GM23338 (cell line): ENCODE data around the gene SLC22A14. TPM values are rescaled to one million over a fixed set of nuclear protein-coding genes. Genes with fewer than 3 reads are reported as not detected.

Source experiments
- ATAC-seq: fragments of 200-7000 bp; cut with Tn5 transposase; 3 replicates; pipeline ENCODE4 v1.9.1; 2020
- DNase-seq: peaks from one replicate; pipeline ENCODE4 v3.0.0-alpha.2; 2015; ENCODE audit warnings: low spot score
- H2AFZ ChIP-seq: fragments of 200-600 bp; sonication (generic); 2 replicates; pipeline ENCODE4 v1.8.0; 2016; ENCODE audit warnings: antibody characterized with exemption, mild to moderate bottlenecking, moderate library complexity
- H3F3A ChIP-seq: fragments of 200-600 bp; sonication (generic); replicated peaks from 2 replicates; pipeline ENCODE4 v1.8.0; 2017; ENCODE audit warnings: antibody characterized with exemption, mixed run types, low read depth
- H3K27ac ChIP-seq: fragments of 200-600 bp; sonication (generic); 2 replicates; pipeline ENCODE4 v1.6.1; 2016; ENCODE audit warnings: low read depth
- H3K27me3 ChIP-seq: fragments of 200-600 bp; sonication (generic); 2 replicates; pipeline ENCODE4 v1.8.0; 2016; ENCODE audit warnings: mild to moderate bottlenecking, mixed run types, moderate library complexity; ENCODE audit not compliant: insufficient read depth
- H3K36me3 ChIP-seq: fragments of 200-600 bp; sonication (generic); 2 replicates; pipeline ENCODE4 v1.8.0; 2016; ENCODE audit warnings: mild to moderate bottlenecking; ENCODE audit not compliant: insufficient read depth
- H3K4me1 ChIP-seq: fragments of 200-600 bp; sonication (generic); 2 replicates; pipeline ENCODE4 v1.8.0; 2016; ENCODE audit warnings: mild to moderate bottlenecking, moderate library complexity; ENCODE audit not compliant: insufficient read depth
- H3K4me2 ChIP-seq: fragments of 200-600 bp; sonication (generic); 2 replicates; pipeline ENCODE4 v1.7.1; 2017; ENCODE audit warnings: mixed run types
- H3K4me3 ChIP-seq: fragments of 200-600 bp; sonication (generic); 2 replicates; pipeline ENCODE4 v1.6.1; 2016; ENCODE audit warnings: mixed run types
- H3K79me2 ChIP-seq: fragments of 200-600 bp; sonication (generic); replicated peaks from 2 replicates; pipeline ENCODE4 v1.8.0; 2017; ENCODE audit warnings: mild to moderate bottlenecking; ENCODE audit not compliant: insufficient read depth
- H3K9me2 ChIP-seq: fragments of 200-600 bp; sonication (generic); 2 replicates; pipeline ENCODE4 v1.8.0; 2017; ENCODE audit not compliant: insufficient read depth
- H4K20me1 ChIP-seq: fragments of 200-600 bp; sonication (generic); replicated peaks from 2 replicates; pipeline ENCODE4 v1.8.0; 2017; ENCODE audit warnings: mild to moderate bottlenecking; ENCODE audit not compliant: insufficient read depth
- H3K27ac Mint-ChIP-seq: 2 replicates; pipeline ENCODE4 v1.8.0; 2020; ENCODE audit warnings: inconsistent platforms, mild to moderate bottlenecking, moderate library complexity, mixed read lengths
- H3K27me3 Mint-ChIP-seq: 3 replicates; pipeline ENCODE4 v1.8.0; 2022; ENCODE audit warnings: low read depth, mild to moderate bottlenecking, moderate library complexity, mixed read lengths, inconsistent platforms; ENCODE audit not compliant: insufficient read depth, poor library complexity
- H3K36me3 Mint-ChIP-seq: 3 replicates; pipeline ENCODE4 v1.8.0; 2021; ENCODE audit warnings: low read depth, mild to moderate bottlenecking, inconsistent platforms, moderate library complexity, mixed read lengths
- H3K4me1 Mint-ChIP-seq: 3 replicates; pipeline ENCODE4 v1.8.0; 2020; ENCODE audit warnings: mild to moderate bottlenecking, inconsistent platforms, mixed read lengths
- H3K4me3 Mint-ChIP-seq: 3 replicates; pipeline ENCODE4 v1.8.0; 2021; ENCODE audit warnings: moderate library complexity, mild to moderate bottlenecking, inconsistent platforms, mixed read lengths
- H3K9me3 Mint-ChIP-seq: 3 replicates; pipeline ENCODE4 v1.8.0; 2020; ENCODE audit warnings: moderate library complexity, mild to moderate bottlenecking, inconsistent platforms, mixed read lengths
- CREB1 ChIP-seq: fragments of 250-450 bp; sonication (Bioruptor Pico); IDR thresholded peaks from 2 replicates; pipeline ENCODE4 v1.5.0; 2020; ENCODE audit warnings: low read depth, mild to moderate bottlenecking, moderate library complexity
- CTCF ChIP-seq, 2 experiments: fragments of 200-600 bp in 1 of 2; sonication (generic) in 1 of 2; conservative IDR thresholded peaks; 2 replicates each; pipeline versions ENCODE4 v1.5.1 to v1.6.1; 2016 to 2017; ENCODE audit warnings: antibody characterized with exemption in 2 of 2, low read depth in 2 of 2, mild to moderate bottlenecking in 2 of 2, moderate library complexity in 1 of 2
- ETS1 ChIP-seq: IDR thresholded peaks from 2 replicates; pipeline ENCODE4 v1.6.1; 2016; ENCODE audit warnings: antibody characterized with exemption
- EZH2 ChIP-seq: fragments of 200-600 bp; sonication (generic); IDR thresholded peaks from one replicate; pipeline ENCODE4 v1.8.0; 2017; ENCODE audit warnings: antibody characterized with exemption, mild to moderate bottlenecking, low read depth; ENCODE audit not compliant: unreplicated experiment
- EZH2phosphoT487 ChIP-seq: fragments of 200-600 bp; sonication (generic); IDR thresholded peaks from one replicate; pipeline ENCODE4 v1.8.1; 2018; ENCODE audit warnings: antibody characterized with exemption; ENCODE audit not compliant: unreplicated experiment
- JUNB ChIP-seq: IDR thresholded peaks from one replicate; pipeline ENCODE4 v1.6.1; 2016; ENCODE audit warnings: antibody characterized with exemption; ENCODE audit not compliant: unreplicated experiment
- NANOG ChIP-seq: IDR thresholded peaks from 2 replicates; pipeline ENCODE4 v1.6.1; 2016; ENCODE audit warnings: antibody characterized with exemption, borderline replicate concordance
- POLR2AphosphoS5 ChIP-seq: IDR thresholded peaks from 2 replicates; pipeline ENCODE4 v1.6.1; 2016; ENCODE audit warnings: antibody characterized with exemption, low read depth
- REST ChIP-seq: IDR thresholded peaks from one replicate; pipeline ENCODE4 v1.6.1; 2018; ENCODE audit warnings: antibody characterized with exemption; ENCODE audit not compliant: unreplicated experiment
- STAT1 ChIP-seq: IDR thresholded peaks from one replicate; pipeline ENCODE4 v1.6.1; 2016; ENCODE audit warnings: antibody characterized with exemption; ENCODE audit not compliant: unreplicated experiment
- ZNF114 ChIP-seq: fragments of 250-450 bp; sonication (Bioruptor Pico); IDR thresholded peaks from 2 replicates; pipeline ENCODE4 v1.5.0; 2020; ENCODE audit warnings: mild to moderate bottlenecking, moderate library complexity
- ZNF331 ChIP-seq: fragments of 250-450 bp; sonication (Bioruptor Pico); IDR thresholded peaks from 2 replicates; pipeline ENCODE4 v1.5.0; 2020; ENCODE audit warnings: low read depth, mild to moderate bottlenecking, moderate library complexity
- ZNF462 ChIP-seq: fragments of 250-450 bp; sonication (Bioruptor Pico); IDR thresholded peaks from 2 replicates; pipeline ENCODE4 v1.5.0; 2020; ENCODE audit warnings: mild to moderate bottlenecking, moderate library complexity
- polyA plus RNA-seq: library from polyadenylated mRNA; unstranded; fragments of >200 nt; fragmentation: Nextera tagmentation; extraction: Ambion mirVana; gene quantifications from 2 replicates; pipeline ENCODE4 v1.2.1, GENCODE V29; 2016
- total RNA-seq: library from RNA; depleted of rRNA; stranded (reverse); fragments of >200 nt; shearing (Covaris generic); gene quantifications from 2 replicates; pipeline ENCODE4 v1.2.3, GENCODE V29; 2014

Gene SLC22A14
- total and polyA plus RNA-seq, 2 experiments from 2014 or later: not detected

- no peak for ATAC-seq
- peaks cover 3% of the 10 kb centered on the region; the same call in 2 of the 3 replicates for H3K4me1 Mint-ChIP-seq
- Histone ChIP-seq H3K4me2 (no peak overlapping the region), H3K36me3 (no peaks in the 10 kb centered on the region), H3F3A (no peaks in the 10 kb centered on the region), H3K4me1 (no peaks in the 10 kb centered on the region), H3K9me2 (peaks cover 3% of the 10 kb centered on the region; the same call in 1 of the 2 replicates), H2AFZ (no peak overlapping the region), H4K20me1 (no peaks in the 10 kb centered on the region), H3K79me2 (no peaks in the 10 kb centered on the region), H3K4me3 (no peak overlapping the region), H3K27ac (no peak overlapping the region), H3K27me3 (no peaks in the 10 kb centered on the region)
- DNase-seq: no peak
- no peaks in the 10 kb centered on the region for H3K36me3 Mint-ChIP-seq
- no peak overlapping the region for H3K4me3 Mint-ChIP-seq
- H3K27me3 Mint-ChIP-seq: peaks cover 4% of the 10 kb centered on the region
- TF ChIP-seq NANOG: no peak
- TF ChIP-seq ZNF331 (CRISPR knock-in tag): no peak
- no peak for TF ChIP-seq POLR2AphosphoS5
- no peak for TF ChIP-seq JUNB
- no peak for TF ChIP-seq EZH2phosphoT487
- TF ChIP-seq REST: no peak
- TF ChIP-seq EZH2: no peak
- no peak for TF ChIP-seq ZNF114 (CRISPR knock-in tag)
- no peak for TF ChIP-seq ZNF462 (CRISPR knock-in tag)
- no peak for TF ChIP-seq ETS1
- no peak for TF ChIP-seq CTCF (conservative IDR thresholded peaks at IDR 0.05; ENCODE audit: low read depth in 2 of 2)
- TF ChIP-seq STAT1: no peak
- TF ChIP-seq CREB1: no peak
- no peak overlapping the region for H3K27ac Mint-ChIP-seq
- no peaks in the 10 kb centered on the region for H3K9me3 Mint-ChIP-seq
Measured at GRCh38 chr3:38297537-38297936, 15.4 kb downstream of the SLC22A14 start.
